Skeletal muscle cell (primary cell): ENCODE data around the gene PPP3CA.
"Not testable (repeated sequence)": the region's sequence is repeated elsewhere in the genome, so short reads cannot be mapped to it uniquely, and the experiment has no call there.

Experiments used
- DNase-seq: peaks from one replicate; pipeline ENCODE4 v3.0.0-alpha.2; 2010; ENCODE audit warnings: low read depth
- H3K4me3 ChIP-seq: 2 replicates; pipeline ENCODE4 v1.5.1; 2011; ENCODE audit warnings: low read depth, mild to moderate bottlenecking, control low read depth, low read length, moderate library complexity

Gene PPP3CA

GRCh38 chr4:101128898-101129297 is 218.4 kb downstream of the PPP3CA start:
- DNase-seq, H3K4me3 ChIP-seq: not testable (repeated sequence)

- no peak overlapping the region for H3K4me3 ChIP-seq
- DNase-seq, result no peak
These were observed 218.9 kb downstream of the PPP3CA start for GRCh38 chr4:101128473-101128872.

GRCh38 chr4:101127176-101127790 is 220.0 kb downstream of the PPP3CA start:
- H3K4me3 ChIP-seq, result no peak overlapping the region
- DNase-seq, result no peak

GRCh38 chr4:101126059-101126458 is 221.3 kb downstream of the PPP3CA start:
- DNase-seq, result no peak
- no peak overlapping the region for H3K4me3 ChIP-seq

- DNase-seq, result no peak
- H3K4me3 ChIP-seq, result no peak overlapping the region
These were observed 222.0 kb downstream of the PPP3CA start for GRCh38 chr4:101125045-101125942.

GRCh38 chr4:101123231-101123630 is 224.1 kb downstream of the PPP3CA start:
- H3K4me3 ChIP-seq, result no peak overlapping the region
- DNase-seq, result no peak

- H3K4me3 ChIP-seq, result no peak overlapping the region
- no peak for DNase-seq
These were observed 225.3 kb downstream of the PPP3CA start for GRCh38 chr4:101122019-101122418.

- no peak overlapping the region for H3K4me3 ChIP-seq
- no peak for DNase-seq
These were observed 228.2 kb downstream of the PPP3CA start for GRCh38 chr4:101119141-101119540.

GRCh38 chr4:101118617-101119016 is 228.7 kb downstream of the PPP3CA start:
- DNase-seq, result no peak
- H3K4me3 ChIP-seq, result no peak overlapping the region

GRCh38 chr4:101115887-101116286 is 231.4 kb downstream of the PPP3CA start:
- no peak for DNase-seq
- no peak overlapping the region for H3K4me3 ChIP-seq

GRCh38 chr4:101114936-101115372 is 232.4 kb downstream of the PPP3CA start:
- H3K4me3 ChIP-seq, result no peak overlapping the region
- peak; percentile 40 for DNase-seq

GRCh38 chr4:101104312-101105052 is 242.8 kb downstream of the PPP3CA start:
- no peak for DNase-seq
- no peak overlapping the region for H3K4me3 ChIP-seq

- DNase-seq, result no peak
These were observed 243.8 kb downstream of the PPP3CA start for GRCh38 chr4:101103381-101104142.

GRCh38 chr4:101102114-101102742 is 245.1 kb downstream of the PPP3CA start:
- no peak overlapping the region for H3K4me3 ChIP-seq
- peak; percentile 89 for DNase-seq

More at GRCh38 chr4:101103381-101104142, 243.8 kb downstream of the PPP3CA start:
- H3K4me3 ChIP-seq, result no peak overlapping the region

- no peak for DNase-seq
These were observed 246.3 kb downstream of the PPP3CA start for GRCh38 chr4:101101072-101101471.

GRCh38 chr4:101098666-101099400 is 248.5 kb downstream of the PPP3CA start:
- no peak overlapping the region for H3K4me3 ChIP-seq
- no peak for DNase-seq

More at GRCh38 chr4:101101072-101101471, 246.3 kb downstream of the PPP3CA start:
- H3K4me3 ChIP-seq, result no peak overlapping the region

GRCh38 chr4:101092609-101093008 is 254.7 kb downstream of the PPP3CA start:
- not testable (repeated sequence) for H3K4me3 ChIP-seq, DNase-seq

GRCh38 chr4:101089168-101089567 is 258.2 kb downstream of the PPP3CA start:
- no peak for DNase-seq
- H3K4me3 ChIP-seq, result no peak overlapping the region
